Measurements from ENCODE around the gene GBX2.

Gene GBX2

DNA sequence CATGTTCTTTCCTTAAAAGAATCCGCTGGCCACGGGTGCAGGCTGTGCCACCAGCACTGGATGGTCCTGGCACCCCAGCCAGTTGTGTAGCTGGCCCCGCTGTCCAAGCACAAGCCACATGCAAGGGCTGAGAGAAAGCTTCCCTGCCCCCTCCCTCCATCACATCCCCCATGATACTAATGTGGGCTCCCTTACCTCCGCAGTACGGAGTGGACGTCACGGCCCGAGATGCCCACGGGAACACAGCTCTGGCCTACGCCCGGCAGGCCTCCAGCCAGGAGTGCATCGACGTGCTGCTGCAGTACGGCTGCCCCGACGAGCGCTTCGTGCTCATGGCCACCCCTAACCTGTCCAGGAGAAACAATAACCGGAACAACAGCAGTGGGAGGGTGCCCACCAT, 44.5 kb downstream of the GBX2 start:
- H3K4me3 ChIP-seq (ENCODE audit: low read depth, low read length): no peak overlapping the region
- no peak for DNase-seq (ENCODE audit: low read depth)

DNA sequence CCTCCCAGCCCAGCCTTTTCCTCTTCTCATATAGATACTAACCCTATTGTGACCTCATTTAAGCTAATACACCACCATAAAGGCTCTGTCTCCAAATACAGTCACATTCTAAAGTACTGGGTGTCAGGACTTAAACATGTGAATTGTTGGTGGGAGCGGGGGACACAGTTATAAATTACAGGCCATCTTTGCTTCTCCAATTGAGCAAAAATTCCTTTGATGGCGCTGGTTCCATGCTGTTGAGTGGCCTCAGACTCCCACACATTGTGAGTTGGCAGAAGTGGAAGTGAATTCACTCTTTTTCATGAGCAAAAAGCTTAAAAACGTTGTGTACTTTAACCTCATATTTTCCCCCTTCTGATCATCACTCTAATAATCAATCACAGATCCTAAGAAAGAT, 46.0 kb downstream of the GBX2 start:
- DNase-seq (ENCODE audit: low read depth): no peak
- no peak overlapping the region for H3K4me3 ChIP-seq (ENCODE audit: low read depth, low read length)

DNA sequence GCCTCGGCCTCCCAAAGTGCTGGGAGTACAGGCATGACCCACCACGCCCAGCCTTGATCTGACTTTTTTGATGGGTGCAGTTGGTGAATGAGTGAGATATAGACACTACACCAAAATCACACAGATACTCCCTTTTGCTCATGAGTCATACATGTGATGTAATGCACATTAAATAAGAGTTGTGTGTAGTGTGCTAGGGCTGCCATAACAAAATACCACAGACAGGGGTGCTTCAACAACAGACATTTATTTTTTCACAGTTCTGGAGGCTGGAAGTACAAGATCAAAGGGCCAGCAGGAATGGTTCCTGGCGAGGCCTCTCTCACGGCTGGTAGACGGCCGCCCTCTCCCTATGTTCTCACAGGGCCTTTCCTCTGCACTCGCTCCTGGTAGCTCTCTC, 46.6 kb downstream of the GBX2 start:
- H3K4me3 ChIP-seq (ENCODE audit: low read depth, low read length): no peak overlapping the region
- DNase-seq (ENCODE audit: low read depth): no peak

DNA sequence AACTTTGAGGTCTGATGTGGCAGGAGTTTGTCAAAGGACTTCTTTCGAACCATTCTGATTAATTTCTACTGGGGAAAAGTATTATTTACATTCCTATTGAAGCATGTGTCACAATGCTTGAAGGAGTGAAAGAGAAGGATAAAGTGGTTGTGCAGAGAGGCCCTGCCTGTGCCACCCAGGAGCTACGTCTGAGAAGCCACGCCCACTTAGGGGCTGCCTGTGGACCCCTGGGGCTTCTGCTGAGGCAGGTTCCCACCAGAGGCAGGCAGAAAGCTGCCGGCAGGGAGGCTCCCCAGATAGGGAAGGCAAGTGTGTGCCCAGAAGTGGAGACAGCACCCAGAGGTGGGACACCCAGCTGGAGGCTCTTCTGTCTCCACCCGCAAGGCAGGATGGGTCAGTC, 47.4 kb downstream of the GBX2 start:
- H3K4me3 ChIP-seq (ENCODE audit: low read depth, low read length): no peak overlapping the region
- no peak for DNase-seq (ENCODE audit: low read depth)

DNA sequence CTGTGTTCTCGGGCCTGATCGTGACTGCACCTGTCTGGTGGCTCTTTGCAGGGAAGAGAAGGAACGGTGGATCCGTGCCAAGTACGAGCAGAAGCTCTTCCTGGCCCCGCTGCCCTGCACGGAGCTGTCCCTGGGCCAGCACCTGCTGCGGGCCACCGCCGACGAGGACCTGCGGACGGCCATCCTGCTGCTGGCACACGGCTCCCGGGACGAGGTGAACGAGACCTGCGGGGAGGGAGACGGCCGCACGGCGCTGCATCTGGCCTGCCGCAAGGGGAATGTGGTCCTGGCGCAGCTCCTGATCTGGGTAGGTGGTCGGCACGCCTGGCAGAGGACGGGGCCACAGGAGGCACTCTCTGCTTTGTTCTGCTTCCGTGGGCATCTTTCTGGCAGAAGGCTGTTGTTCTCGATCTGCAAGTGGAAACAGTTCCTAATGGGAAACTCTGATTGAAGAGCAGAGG, 48.0 kb downstream of the GBX2 start:
- no peak overlapping the region for H3K4me3 ChIP-seq (ENCODE audit: low read depth, low read length)
- no peak for DNase-seq (ENCODE audit: low read depth)

DNA sequence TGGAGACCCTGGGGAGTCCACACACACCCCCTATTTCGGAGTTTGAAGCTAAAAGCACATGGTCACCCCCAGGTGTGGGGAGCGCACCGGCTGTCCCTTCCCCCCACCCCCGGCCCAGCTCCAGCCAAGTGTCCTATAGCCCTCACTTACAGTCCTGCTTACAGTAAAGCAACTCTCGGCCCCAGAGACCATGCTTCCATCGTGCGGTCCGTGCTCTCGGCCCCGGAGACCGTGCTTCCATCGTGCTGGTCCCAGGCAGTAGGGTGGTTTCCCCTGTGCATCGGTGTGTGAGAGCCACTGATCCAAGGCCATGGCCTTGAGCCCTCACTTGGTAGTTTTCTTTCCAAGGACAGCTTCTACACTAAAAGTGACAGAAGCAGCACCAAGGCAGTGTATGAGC, 48.7 kb downstream of the GBX2 start:
- no peak for DNase-seq (ENCODE audit: low read depth)
- no peak overlapping the region for H3K4me3 ChIP-seq (ENCODE audit: low read depth, low read length)

DNA sequence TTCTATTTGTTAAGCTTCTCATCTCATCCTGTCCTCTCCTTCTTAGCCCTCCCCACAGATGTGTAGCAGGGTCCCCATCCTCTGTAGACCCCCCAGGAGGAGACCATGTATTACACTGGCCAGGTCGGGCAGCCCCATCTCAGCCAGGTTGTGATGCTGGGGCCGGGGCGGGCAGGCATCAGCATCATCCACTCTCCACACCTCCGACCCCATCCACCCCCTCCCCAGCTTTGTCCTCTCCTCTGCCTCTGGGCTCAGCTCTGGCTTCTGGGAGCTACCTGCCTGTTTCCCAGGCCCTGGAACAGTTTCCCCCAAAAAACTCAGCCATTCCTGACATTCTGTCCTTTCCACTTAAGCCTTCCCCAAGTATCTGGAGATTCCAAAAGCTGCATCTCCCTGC, 49.2 kb downstream of the GBX2 start:
- H3K4me3 ChIP-seq (ENCODE audit: low read depth, low read length): no peak overlapping the region

DNA sequence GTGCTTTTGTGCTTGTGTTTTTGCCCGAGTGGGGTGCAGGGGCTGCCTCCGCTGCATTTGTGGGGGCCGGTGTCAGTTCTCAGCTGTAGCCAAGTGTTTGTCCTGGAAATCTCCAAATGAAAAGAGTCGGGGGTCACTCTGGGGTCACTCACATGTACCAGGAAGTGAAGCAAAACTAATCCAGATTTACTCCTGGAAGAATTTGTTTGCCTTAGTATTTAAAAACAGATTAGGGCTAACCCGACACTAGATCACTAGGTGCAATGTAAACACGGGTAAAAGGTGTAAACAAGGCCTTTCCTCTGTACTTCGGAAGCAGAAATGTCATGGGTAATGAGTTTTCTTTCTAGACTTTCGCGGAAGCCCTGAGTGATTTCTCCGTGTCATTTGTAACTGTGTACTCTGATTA, 50.3 kb downstream of the GBX2 start:
- no peak for DNase-seq (ENCODE audit: low read depth)
- no peak overlapping the region for H3K4me3 ChIP-seq (ENCODE audit: low read depth, low read length)

More for the DNA sequence above, 49.2 kb downstream of the GBX2 start:
- no peak for DNase-seq (ENCODE audit: low read depth)

DNA sequence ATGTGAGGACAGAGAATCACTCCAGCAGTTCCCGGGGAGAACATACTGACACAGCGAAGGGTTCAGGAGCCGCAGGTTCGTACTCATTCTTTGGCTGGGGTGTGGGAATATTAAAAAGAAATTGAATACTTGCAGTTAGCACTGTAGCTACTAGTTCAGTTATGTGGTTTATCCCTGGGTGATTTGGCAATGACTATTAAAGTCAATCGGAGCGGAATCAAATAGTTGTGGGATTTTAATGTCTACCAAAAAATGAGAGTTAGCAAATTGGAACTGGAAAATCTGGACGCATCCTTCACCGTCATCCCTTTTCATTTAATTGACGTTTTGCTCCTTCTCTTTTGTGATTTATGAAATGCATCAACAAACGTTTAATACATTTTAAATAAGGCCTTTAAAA, 50.8 kb downstream of the GBX2 start:
- DNase-seq (ENCODE audit: low read depth): no peak
- H3K4me3 ChIP-seq (ENCODE audit: low read depth, low read length): no peak overlapping the region

All from skeletal muscle cell (primary cell).